ENCODE results near the gene BRD3OS.

BRD3OS gene

GRCh38 chr9:134010310-134011173, 14.7 kb upstream of the BRD3OS start:
- Mint-ChIP-seq H3K27me3 (peaks cover 7% of the 10 kb centered on the region), H3K4me1 (ENCODE audit: low read depth) (no peaks in the 10 kb centered on the region), H3K4me3 (no peak overlapping the region), H3K9me3 (ENCODE audit: low read depth) (no peaks in the 10 kb centered on the region), H3K27ac (no peak overlapping the region), H3K36me3 (no peaks in the 10 kb centered on the region)

DNA sequence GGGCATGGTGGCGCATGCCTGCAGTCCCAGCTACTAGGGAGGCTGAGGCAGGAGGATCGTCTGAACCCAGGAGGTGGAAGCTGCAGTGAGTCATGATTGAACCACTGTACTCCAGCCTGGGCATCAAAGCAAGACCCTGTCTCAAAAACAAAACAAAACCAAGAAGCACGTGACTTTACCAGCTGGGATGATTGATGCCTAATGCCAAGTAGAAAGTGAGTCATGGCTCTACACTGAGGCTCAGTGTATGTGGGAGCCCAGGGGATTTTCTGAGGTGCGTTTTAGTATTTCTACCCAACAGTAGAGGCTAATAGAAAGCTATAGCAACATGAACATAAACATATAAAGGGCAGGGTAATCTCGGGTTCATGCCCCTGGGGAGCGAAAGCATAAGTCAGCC, 13.9 kb upstream of the BRD3OS start:
- no peak overlapping the region for H3K4me3 Mint-ChIP-seq
- no peaks in the 10 kb centered on the region for H3K36me3 Mint-ChIP-seq
- H3K27me3 Mint-ChIP-seq, result peaks cover 7% of the 10 kb centered on the region
- H3K9me3 Mint-ChIP-seq (ENCODE audit: low read depth), result no peaks in the 10 kb centered on the region
- no peaks in the 10 kb centered on the region for H3K4me1 Mint-ChIP-seq (ENCODE audit: low read depth)
- H3K27ac Mint-ChIP-seq, result no peak overlapping the region

- no peak overlapping the region for H3K27ac Mint-ChIP-seq
- no peaks in the 10 kb centered on the region for H3K4me1 Mint-ChIP-seq (ENCODE audit: low read depth)
- H3K9me3 Mint-ChIP-seq (ENCODE audit: low read depth), result no peaks in the 10 kb centered on the region
- H3K36me3 Mint-ChIP-seq, result no peaks in the 10 kb centered on the region
- H3K27me3 Mint-ChIP-seq, result no peaks in the 10 kb centered on the region
- H3K4me3 Mint-ChIP-seq, result no peak overlapping the region
Measured at GRCh38 chr9:134014946-134015345, 10.3 kb upstream of the BRD3OS start.

DNA sequence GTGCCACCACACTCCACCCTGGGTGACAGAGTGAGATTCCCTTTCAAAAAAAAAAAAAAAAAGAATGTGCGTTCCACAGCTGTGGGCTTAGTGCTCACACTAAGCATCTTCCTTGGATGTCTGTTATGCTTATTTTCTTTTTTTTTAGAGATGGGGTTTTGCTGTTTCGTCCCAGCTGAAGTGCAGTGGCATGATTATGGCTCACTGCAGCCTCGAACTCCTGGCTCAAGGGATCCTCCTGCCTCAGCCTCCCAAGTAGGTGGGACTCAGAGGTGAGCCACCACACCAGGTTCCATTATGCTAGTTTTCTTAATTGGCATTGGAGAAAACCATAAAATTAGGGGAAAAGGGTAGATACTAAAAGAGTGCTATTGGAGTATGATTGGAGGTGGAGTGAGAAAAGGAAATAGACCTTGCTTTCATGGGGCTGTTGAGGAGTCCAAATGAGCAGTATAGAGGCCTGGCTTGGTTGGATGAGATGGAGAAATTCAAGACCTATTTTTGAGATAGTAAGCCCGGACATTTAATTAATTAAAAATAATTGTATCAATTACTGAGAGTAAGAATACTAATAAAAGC, 978 bp upstream of the BRD3OS start:
- H3K27ac Mint-ChIP-seq, result no peak overlapping the region
- no peaks in the 10 kb centered on the region for H3K27me3 Mint-ChIP-seq
- H3K4me3 Mint-ChIP-seq, result peak overlapping the region; percentile 60
- H3K4me1 Mint-ChIP-seq (ENCODE audit: low read depth), result peaks cover 7% of the 10 kb centered on the region
- H3K36me3 Mint-ChIP-seq, result no peaks in the 10 kb centered on the region
- H3K9me3 Mint-ChIP-seq (ENCODE audit: low read depth), result no peaks in the 10 kb centered on the region

GRCh38 chr9:134025606-134026541, 593 bp downstream of the BRD3OS start:
- Mint-ChIP-seq H3K4me1 (ENCODE audit: low read depth) (peaks cover 7% of the 10 kb centered on the region), H3K27ac (no peak overlapping the region), H3K9me3 (ENCODE audit: low read depth) (no peaks in the 10 kb centered on the region), H3K4me3 (peak overlapping the region; percentile 79), H3K36me3 (no peaks in the 10 kb centered on the region), H3K27me3 (no peaks in the 10 kb centered on the region)

DNA sequence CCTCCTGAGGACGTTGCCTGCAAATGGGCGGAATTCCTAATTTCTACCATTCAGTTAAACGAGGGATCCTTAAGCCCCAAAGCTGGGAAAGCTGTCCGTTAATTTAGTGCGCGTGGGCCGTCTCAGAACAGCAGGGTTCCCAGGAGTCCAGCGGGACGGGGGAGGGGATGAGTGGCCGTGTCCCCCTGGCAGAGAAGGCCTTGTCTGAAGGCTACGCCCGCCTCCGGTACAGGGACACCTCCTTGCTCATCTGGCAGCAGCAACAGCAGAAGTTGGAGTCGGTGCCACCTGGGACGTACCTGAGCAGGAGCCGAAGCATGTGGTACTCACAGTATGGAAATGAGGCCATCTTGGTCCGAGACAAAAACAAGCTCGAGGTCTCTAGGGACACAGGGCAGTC, 1.3 kb downstream of the BRD3OS start:
- Mint-ChIP-seq H3K9me3 (ENCODE audit: low read depth) (no peaks in the 10 kb centered on the region), H3K27me3 (no peaks in the 10 kb centered on the region), H3K36me3 (no peaks in the 10 kb centered on the region), H3K4me1 (ENCODE audit: low read depth) (peaks cover 7% of the 10 kb centered on the region), H3K4me3 (peak overlapping the region; percentile 79), H3K27ac (no peak overlapping the region)

GRCh38 chr9:134026981-134027380, 1.7 kb downstream of the BRD3OS start:
- Mint-ChIP-seq H3K9me3 (ENCODE audit: low read depth) (no peaks in the 10 kb centered on the region), H3K27ac (no peak overlapping the region), H3K4me3 (peak overlapping the region; percentile 79), H3K36me3 (no peaks in the 10 kb centered on the region), H3K27me3 (no peaks in the 10 kb centered on the region), H3K4me1 (ENCODE audit: low read depth) (peaks cover 7% of the 10 kb centered on the region)

DNA sequence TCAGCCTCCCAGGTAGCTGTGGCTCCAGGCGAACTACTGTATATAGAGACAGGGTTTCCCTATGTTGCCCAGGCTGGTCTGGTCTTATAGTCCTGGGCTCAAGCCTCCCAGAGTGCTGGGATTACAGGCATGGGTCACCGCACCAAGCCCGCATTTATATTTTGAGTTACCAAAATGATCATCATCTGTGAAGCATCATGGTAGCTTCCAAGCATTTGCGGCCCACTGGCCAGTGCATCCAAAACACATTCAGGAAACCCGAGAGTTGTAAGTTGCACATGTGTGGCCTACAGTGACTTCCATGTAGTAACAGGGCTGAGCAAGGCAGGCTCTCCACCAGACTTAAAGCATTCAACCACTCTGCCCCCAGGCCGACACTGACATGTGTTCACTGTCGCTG, 2.3 kb downstream of the BRD3OS start:
- no peaks in the 10 kb centered on the region for H3K36me3 Mint-ChIP-seq
- H3K27ac Mint-ChIP-seq, result no peak overlapping the region
- H3K4me1 Mint-ChIP-seq (ENCODE audit: low read depth), result peaks cover 7% of the 10 kb centered on the region
- H3K4me3 Mint-ChIP-seq, result peak overlapping the region; percentile 79
- H3K27me3 Mint-ChIP-seq, result no peaks in the 10 kb centered on the region
- H3K9me3 Mint-ChIP-seq (ENCODE audit: low read depth), result no peaks in the 10 kb centered on the region

DNA sequence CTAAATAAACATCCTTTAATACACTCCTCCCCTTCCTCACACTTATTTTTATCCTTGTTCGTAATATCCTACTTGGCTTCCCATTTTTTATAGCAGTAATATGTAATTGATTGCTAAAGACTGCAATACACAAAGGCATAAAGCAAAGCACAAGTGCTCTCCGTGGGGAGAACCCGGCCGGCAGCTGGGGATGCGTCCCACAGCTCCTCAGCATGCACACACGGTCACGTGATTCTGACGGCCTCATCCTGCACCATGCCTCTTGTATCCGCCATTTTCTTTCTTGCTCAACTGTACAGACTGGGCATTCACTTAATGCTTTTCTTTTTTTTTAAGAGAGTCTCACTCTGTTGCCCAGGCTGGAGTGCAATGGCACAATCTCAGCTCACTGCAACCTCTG, 2.8 kb downstream of the BRD3OS start:
- no peaks in the 10 kb centered on the region for H3K27me3 Mint-ChIP-seq
- peaks cover under 1% of the 10 kb centered on the region for H3K36me3 Mint-ChIP-seq
- peaks cover 7% of the 10 kb centered on the region for H3K4me1 Mint-ChIP-seq (ENCODE audit: low read depth)
- peak overlapping the region; percentile 19 for H3K4me3 Mint-ChIP-seq
- H3K9me3 Mint-ChIP-seq (ENCODE audit: low read depth), result no peaks in the 10 kb centered on the region
- no peak overlapping the region for H3K27ac Mint-ChIP-seq

- Mint-ChIP-seq H3K27ac (no peak overlapping the region), H3K27me3 (no peaks in the 10 kb centered on the region), H3K36me3 (peaks cover 3% of the 10 kb centered on the region), H3K9me3 (ENCODE audit: low read depth) (no peaks in the 10 kb centered on the region), H3K4me3 (no peak overlapping the region), H3K4me1 (ENCODE audit: low read depth) (peaks cover 7% of the 10 kb centered on the region)
Measured at GRCh38 chr9:134028575-134029247, 3.4 kb downstream of the BRD3OS start.

- Mint-ChIP-seq H3K27ac (no peak overlapping the region), H3K4me1 (ENCODE audit: low read depth) (peaks cover 5% of the 10 kb centered on the region), H3K27me3 (no peaks in the 10 kb centered on the region), H3K4me3 (no peak overlapping the region), H3K36me3 (peaks cover 3% of the 10 kb centered on the region), H3K9me3 (ENCODE audit: low read depth) (no peaks in the 10 kb centered on the region)
Measured at GRCh38 chr9:134029248-134030226, 4.3 kb downstream of the BRD3OS start.

DNA sequence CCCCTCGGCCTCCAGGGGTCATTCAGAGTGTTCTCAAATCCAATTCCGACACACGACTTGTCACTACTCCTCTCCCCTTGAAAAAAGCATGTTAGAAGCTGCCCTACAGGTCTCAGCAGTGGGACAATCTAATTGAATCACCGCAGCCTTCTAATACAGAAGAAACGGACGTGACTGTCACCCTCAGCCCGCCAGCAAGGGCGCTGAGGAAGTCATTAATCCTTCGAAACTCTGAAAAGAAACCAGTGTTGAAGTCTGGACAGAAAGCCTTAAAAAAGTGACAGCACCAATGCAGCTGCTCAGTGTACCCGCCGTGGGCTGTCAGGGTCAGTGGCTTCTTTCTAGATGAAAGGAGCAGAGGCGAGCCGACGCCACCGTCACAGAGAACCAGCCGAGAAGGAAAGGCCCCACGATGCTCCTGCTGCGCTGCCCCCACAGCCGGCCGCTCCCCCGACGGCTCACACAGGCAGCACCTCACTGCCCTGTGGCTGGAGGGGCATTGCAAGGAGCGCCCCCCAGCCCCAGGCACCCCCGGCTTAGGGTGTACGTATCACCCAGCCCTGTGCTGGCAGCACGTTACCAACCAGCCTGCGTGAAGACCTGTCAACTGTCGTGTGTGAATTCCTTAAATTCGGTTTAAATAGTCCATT, 5.7 kb downstream of the BRD3OS start:
- Mint-ChIP-seq H3K27ac (no peak overlapping the region), H3K4me3 (no peak overlapping the region), H3K27me3 (no peaks in the 10 kb centered on the region), H3K4me1 (ENCODE audit: low read depth) (peaks cover 5% of the 10 kb centered on the region), H3K36me3 (peaks cover 3% of the 10 kb centered on the region), H3K9me3 (ENCODE audit: low read depth) (no peaks in the 10 kb centered on the region)

DNA sequence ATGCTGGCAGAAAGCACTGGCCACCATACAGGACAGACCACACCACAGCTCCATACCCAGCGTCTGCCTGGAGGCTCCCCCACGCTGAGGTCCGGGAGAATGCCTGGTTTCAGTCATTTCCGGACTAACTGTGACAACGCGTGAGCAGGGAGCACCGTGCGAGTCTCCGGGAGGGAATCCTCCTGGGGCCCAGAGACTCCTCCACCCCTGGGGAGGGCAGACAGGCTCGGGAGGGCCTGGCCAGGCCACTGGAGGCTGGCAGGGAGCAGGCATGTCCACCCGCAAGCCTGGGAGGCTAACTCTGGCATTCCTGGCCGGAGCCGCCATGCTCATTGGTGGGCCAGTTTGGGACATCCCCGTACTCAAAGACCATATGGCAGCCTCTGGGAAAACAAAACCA, 6.5 kb downstream of the BRD3OS start:
- Mint-ChIP-seq H3K4me1 (ENCODE audit: low read depth) (peaks cover 4% of the 10 kb centered on the region), H3K9me3 (ENCODE audit: low read depth) (no peaks in the 10 kb centered on the region), H3K27ac (no peak overlapping the region), H3K4me3 (no peak overlapping the region), H3K36me3 (peaks cover 3% of the 10 kb centered on the region), H3K27me3 (no peaks in the 10 kb centered on the region)

Measured in activated naive CD8-positive, alpha-beta T cell (primary cell).